Bone marrow (tissue), 2 donors: ENCODE measurements around the gene NEGR1.
"Not testable (repeated sequence)": the region's sequence is repeated elsewhere in the genome, so short reads cannot be mapped to it uniquely, and the experiment has no call there.

Experiments used
- DNase-seq, 2 donors: peaks; one replicate each; lab custom pipeline; 2025; lab: John Stamatoyannopoulos, UW

The NEGR1 gene

GRCh38 chr1:72282271-72283021 lies at the start of gene NEGR1:
TSS of gene NEGR1 (minus strand) at chr1:72282539.
- DNase-seq = peak; percentile 45

- no peak for DNase-seq
These were observed 44.2 kb upstream of the NEGR1 start for GRCh38 chr1:72326494-72326893.

GRCh38 chr1:72324451-72324850 lies 42.1 kb upstream of the NEGR1 start:
- no peak for DNase-seq

- no peak for DNase-seq
These were observed 40.6 kb upstream of the NEGR1 start for GRCh38 chr1:72322910-72323309.

GRCh38 chr1:72296501-72296900 lies 14.2 kb upstream of the NEGR1 start:
- no peak for DNase-seq

GRCh38 chr1:72288886-72289285 lies 6.5 kb upstream of the NEGR1 start:
- DNase-seq = no peak

- no peak for DNase-seq
These were observed 4.1 kb upstream of the NEGR1 start for GRCh38 chr1:72286401-72286800.

GRCh38 chr1:72285074-72285425 lies 2.7 kb upstream of the NEGR1 start:
- peak in 1 of 2 donors; percentile 10 for DNase-seq

- DNase-seq = peak; percentile 8 to 20
These were observed 2.2 kb upstream of the NEGR1 start for GRCh38 chr1:72284348-72285073.

GRCh38 chr1:72284084-72284347 lies 1.7 kb upstream of the NEGR1 start:
- DNase-seq = no peak

GRCh38 chr1:72283307-72284083 lies 1.2 kb upstream of the NEGR1 start:
- DNase-seq = peak in 1 of 2 donors; percentile 41

- no peak for DNase-seq
These were observed 625 bp upstream of the NEGR1 start for GRCh38 chr1:72283022-72283306.

GRCh38 chr1:72281637-72282270 lies 585 bp downstream of the NEGR1 start:
- DNase-seq = no peak

GRCh38 chr1:72281144-72281543 lies 1.2 kb downstream of the NEGR1 start:
- DNase-seq = no peak

- no peak for DNase-seq
These were observed 1.6 kb downstream of the NEGR1 start for GRCh38 chr1:72280711-72281110.

GRCh38 chr1:72280131-72280530 lies 2.2 kb downstream of the NEGR1 start:
- no peak for DNase-seq

GRCh38 chr1:72278461-72278860 lies 3.9 kb downstream of the NEGR1 start:
- DNase-seq = peak in 1 of 2 donors; percentile 18

- DNase-seq = no peak
These were observed 10.7 kb downstream of the NEGR1 start for GRCh38 chr1:72271555-72272085.

- no peak for DNase-seq
These were observed 19.6 kb downstream of the NEGR1 start for GRCh38 chr1:72262735-72263134.

- no peak for DNase-seq
These were observed 29.2 kb downstream of the NEGR1 start for GRCh38 chr1:72253132-72253531.

GRCh38 chr1:72241397-72241796 lies 40.9 kb downstream of the NEGR1 start:
- no peak for DNase-seq

- not testable (repeated sequence) for DNase-seq
These were observed 46.4 kb downstream of the NEGR1 start for GRCh38 chr1:72235931-72236330.

GRCh38 chr1:72235062-72235461 lies 47.3 kb downstream of the NEGR1 start:
- DNase-seq = no peak
